ENCODE measurements around the gene PHLDA2.
A peak's percentile ranks its signal among the peaks of the same experiment; 100 is the strongest.
"Not testable (repeated sequence)": the region's sequence is repeated elsewhere in the genome, so short reads cannot be mapped to it uniquely, and the experiment has no call there.

Gene PHLDA2

GRCh38 chr11:2945031-2945756, 16.0 kb upstream of the PHLDA2 start:
- DNase-seq, result peak; percentile 78

- no peak for DNase-seq
Measured at GRCh38 chr11:2944530-2944929, 15.3 kb upstream of the PHLDA2 start.

GRCh38 chr11:2943711-2944118, 14.5 kb upstream of the PHLDA2 start:
- peak; percentile 31 for DNase-seq

GRCh38 chr11:2942872-2943710, 13.9 kb upstream of the PHLDA2 start:
- DNase-seq, result no peak

DNA sequence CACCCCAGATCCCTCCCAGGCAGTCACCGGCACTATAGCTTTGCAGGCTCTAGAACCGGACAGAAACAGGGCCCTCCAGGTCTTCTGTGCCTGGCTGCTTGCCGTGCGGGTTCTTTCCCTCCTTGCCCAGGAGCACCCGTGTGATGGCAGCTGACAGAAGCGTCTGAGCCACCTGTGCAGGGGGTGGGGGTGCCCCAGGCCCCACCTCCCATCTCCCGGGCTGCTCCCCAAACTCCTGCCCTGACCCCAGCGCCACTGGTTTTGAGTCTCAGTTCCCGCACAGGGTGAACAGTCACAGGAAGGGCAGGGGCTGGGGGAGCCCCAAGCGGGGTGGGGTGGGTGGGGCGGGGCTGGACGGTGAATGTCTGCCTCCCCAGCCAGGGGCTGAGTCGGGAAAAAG, 13.2 kb upstream of the PHLDA2 start:
- DNase-seq, result no peak

GRCh38 chr11:2940921-2941821, 12.0 kb upstream of the PHLDA2 start:
- no peak for DNase-seq

DNA sequence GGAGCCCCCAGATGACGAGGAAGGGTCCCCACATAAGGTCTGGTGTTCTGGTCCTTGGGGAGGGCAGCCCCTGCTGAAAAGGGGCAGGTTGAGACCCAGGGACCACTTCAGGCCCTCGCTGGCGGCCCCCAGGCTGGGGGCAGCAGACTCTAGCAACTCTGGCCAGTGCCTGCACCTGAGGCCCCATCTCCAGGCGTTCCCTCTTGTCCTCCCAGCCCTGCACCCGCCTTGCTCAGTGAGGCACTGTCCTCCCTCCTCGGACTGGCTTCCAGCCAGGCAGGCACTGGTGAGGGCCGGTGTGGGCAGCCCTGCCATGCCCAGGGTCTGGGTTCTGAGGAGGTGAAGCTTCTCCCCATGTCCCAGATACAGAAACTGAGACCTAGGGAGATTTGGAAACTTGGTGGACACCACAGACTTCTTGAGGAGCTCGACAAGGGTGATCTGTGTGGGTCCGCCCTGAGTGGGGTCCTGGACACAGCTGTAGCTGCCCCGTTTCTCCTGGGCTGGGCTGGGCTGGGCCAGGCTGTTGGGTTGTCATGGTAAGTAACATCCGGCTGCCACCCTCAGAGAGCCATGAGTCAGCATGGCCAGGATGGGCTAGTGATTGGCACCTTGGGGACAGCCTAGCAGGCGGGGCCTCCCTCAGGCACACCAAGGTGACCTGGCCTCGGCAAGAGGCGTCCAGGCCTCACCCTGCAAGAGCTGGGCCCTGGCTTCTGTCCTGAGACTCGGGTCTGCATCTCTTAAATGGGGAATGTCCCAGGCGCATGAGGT, 11.1 kb upstream of the PHLDA2 start:
- DNase-seq, result peak; percentile 33

GRCh38 chr11:2938458-2939418, 9.5 kb upstream of the PHLDA2 start:
- DNase-seq, result not testable (repeated sequence)

GRCh38 chr11:2937641-2938457, 8.6 kb upstream of the PHLDA2 start:
- not testable (repeated sequence) for DNase-seq

GRCh38 chr11:2934611-2935239, 5.5 kb upstream of the PHLDA2 start:
- DNase-seq, result no peak

- no peak for DNase-seq
Measured at GRCh38 chr11:2934021-2934550, 4.9 kb upstream of the PHLDA2 start.

DNA sequence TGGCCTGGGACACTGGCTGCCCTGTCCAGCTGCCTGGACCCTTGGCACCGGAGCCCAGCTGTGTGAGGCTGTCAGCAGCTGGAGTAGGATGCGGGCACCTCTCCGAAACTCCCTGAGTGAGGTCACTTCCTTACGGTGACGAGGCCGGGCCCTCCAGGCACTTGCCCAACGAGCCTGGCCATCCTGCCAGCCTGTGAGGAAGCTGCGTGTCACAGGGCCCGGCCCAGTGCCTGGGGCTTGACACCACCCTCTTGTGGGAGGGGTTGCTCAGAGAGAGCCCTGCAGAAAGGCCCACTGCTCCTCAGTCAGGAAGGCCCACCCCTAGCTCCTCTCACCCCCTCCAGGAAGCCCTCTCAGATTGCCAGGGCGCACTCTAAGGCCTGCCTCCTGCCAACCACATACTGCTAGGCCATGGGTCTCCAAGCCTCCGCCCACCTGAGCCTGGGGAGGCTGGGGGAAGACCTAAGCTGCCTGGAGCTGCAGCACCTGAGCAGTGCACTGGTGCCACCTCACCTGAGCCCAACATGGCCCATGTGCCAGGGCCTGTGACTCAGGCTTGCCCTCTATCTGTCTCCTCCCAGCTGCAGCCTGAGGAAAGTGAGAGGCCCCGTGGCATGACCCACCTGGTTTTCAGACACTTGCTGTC, 4.3 kb upstream of the PHLDA2 start:
- peak; percentile 41 for DNase-seq

- DNase-seq, result no peak
Measured at GRCh38 chr11:2932850-2933251, 3.6 kb upstream of the PHLDA2 start.

DNA sequence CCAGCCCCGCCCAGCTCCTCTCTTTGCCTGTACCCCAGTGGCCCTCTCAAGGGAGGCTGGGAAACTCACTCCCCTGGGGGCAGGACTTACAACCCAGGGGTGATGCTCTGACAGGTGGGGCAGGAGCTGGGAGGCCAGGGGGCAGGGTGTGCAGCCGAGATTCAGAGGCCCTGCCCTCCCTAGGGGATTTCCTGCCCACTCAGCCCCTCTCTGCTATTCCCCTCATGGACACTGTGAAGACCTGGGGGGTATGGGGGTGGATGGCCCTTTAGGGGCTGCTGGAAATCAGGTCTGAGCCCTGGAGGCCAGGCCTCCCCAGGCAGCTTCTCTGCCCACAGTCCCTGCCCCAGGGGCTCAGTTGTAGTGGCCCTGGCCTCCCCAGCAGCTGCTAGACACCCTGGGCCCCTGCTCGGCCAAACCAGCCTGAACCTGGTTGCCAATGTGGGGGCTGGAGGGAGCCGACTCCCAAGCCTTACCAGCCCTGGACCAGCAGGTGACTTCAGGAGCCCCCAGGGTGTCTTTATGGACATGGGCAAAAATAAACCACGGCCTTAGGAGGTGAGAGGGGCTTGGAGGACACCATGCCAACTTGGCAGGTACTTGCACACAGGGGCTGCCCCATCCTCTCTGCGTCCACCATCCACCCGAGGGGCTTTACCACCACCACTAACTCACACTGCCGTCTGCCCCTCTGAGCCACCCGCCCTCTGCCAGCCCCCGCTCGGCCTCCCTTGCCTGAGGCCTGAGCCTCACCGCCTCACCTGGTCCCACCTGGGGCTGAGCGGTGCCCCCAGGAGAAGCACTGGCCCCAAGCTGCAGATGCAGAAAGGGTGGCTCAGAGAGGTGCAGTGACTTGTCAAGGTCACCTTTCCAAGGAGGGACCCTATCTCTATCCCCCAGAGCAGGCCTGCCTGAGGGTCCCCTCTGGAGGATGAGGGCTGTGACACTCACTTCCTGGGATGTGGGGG, 2.8 kb upstream of the PHLDA2 start:
- DNase-seq, result no peak

- DNase-seq, result no peak
Measured at GRCh38 chr11:2931420-2931746, 2.2 kb upstream of the PHLDA2 start.

DNA sequence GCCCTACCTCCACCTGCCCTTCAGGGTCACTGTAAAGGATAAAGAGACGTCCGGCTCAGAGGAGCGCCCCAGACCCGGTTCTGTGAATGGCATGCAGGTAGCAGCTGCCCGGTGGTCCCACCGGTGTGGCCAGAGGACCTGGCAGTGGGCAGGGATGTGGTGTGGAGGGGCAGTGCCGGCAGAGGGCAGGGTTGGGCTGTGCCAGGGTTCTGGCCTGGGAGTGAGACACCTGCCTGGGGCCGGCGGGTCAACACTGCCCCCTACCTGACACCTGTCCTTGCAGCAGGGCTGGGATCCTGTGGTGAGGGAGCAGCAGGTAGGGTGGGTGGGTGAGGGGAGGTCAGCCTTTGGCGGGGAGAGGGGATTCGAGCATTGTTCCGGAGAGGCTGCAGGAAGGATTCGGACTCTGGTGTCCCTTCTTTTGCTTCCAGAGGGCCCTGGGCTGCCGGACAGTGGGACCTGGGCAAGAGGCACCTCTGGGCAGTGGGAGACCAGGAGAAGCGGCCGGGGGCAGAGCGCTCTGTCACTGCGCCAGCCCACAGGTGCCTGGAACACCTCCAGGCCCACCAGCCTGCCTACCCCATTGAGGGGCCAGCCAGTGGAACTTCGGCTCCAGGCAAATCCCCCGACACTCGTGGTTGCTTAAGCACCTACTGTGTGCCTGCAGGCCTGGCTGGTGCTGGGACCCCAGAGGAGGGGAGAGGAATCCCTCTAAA, 1.6 kb upstream of the PHLDA2 start:
- DNase-seq, result peak; percentile 65
